ENCODE results near the gene GABBR2. TPM values are rescaled to one million over a fixed set of nuclear protein-coding genes. Genes with fewer than 3 reads are reported as not detected.
A peak's percentile ranks its signal among the peaks of the same experiment; 100 is the strongest.

Gene GABBR2
- total RNA-seq, 1 experiment from 2014 or later: 0.91 TPM

- no peak for DNase-seq (ENCODE audit: low spot score)
Measured at GRCh38 chr9:98721643-98722042, 12.9 kb upstream of the GABBR2 start.

DNA sequence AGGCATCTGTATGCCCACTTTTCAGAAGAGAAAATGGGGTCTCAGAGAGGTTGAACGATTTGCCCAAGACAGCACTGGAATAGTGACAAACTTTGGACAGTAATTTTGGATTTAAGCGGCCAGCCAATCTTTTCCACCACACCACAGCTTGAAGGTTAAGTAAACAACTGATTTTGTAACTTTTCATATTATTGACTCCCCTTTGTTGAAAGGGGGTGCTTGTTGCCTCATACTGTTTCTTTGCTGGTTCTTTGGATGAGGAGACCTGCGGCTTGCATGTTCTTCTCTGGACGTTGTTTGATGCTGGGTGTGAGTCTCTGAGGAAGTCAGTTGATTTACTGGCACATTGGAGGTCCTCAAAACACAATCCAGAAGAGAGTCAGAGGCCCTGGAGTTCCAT is 11.7 kb upstream of the GABBR2 start:
- no peak for DNase-seq (ENCODE audit: low spot score)

DNA sequence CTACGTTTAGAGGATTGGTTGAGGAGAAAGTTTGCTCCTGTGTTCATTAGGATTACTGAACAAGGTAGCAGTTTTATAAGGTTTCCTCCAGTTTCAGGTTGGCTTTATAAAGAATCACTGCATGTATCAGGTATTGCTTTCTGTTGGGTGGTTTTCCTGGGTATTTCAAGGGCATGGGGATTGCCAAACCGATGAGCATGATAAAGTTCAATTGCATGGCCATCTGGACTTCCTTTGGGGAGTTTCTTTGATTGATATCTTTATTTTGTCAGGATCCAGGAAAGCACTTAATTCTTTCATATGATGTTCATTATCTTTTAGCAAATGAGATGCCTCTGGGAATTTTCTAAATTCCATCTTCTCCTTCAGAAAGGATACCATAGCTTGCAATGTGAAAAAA is 10.3 kb upstream of the GABBR2 start:
- no peak for DNase-seq (ENCODE audit: low spot score)

- DNase-seq (ENCODE audit: low spot score): no peak
Measured at GRCh38 chr9:98714833-98715232, 6.1 kb upstream of the GABBR2 start.

DNA sequence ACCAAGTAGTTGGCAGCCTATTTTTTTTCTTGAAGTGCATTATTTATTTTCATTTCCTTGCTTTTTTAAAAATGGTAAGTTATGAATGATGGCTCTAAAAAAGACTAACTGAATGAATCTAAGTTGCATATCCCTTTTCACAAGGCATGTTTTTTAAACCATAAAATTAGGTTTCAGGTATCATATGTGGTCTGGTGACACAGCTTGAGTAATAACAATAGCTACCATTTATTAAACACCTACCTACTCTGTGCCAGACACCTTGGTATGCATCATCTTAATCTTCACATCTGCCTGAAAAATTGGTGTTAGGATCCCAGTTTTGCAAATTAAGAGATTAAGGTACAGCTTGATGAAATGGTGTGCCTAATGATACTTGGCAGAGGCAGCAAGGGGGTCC is 4.3 kb upstream of the GABBR2 start:
- no peak for DNase-seq (ENCODE audit: low spot score)

DNA sequence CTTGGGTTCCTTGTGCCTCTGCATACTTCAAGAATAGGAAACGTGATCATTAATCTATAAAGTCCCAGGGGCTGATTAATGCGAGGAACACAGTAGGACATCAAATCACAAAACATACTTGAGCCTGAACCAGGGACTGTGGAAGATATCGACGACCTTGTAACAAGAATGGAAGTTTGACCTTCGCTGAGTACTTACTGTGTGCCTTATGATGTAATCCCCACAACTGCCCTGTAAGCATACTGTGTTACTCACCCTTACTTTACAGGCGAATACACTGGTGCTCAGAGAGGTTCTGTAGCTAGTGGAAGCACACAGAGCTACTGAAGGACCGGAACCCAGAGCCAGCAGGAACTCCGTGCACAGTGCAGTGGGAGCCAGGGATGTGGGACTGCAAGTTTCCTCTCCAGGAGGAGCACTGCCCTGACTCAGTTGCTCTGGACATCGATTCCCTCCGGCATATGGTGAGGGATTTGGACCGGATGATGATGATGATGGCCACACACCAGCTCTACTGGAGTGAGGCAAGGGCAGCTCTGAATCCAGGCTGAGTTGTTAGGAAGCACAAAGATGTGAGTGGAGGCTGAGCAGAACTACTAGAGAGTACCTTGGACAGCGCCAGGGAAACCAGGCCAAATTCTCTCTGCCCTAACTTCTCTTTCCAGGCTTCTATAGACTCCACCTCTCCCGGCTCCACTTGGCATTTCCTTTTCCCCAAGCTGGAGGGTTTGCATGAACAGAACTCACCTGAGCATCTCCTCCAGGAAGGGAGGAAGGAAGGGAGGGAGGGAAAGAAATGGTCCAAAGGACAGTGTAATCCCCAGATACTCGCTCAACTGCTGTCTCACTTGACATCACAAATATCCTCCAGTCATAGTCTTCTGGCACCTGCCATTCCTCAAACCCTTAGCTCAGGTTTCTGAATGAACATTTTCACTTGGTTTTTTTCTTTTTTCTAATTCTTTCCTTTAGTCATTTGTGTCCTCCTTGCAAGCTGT is 1.5 kb upstream of the GABBR2 start:
- DNase-seq (ENCODE audit: low spot score): peak; percentile 36

DNA sequence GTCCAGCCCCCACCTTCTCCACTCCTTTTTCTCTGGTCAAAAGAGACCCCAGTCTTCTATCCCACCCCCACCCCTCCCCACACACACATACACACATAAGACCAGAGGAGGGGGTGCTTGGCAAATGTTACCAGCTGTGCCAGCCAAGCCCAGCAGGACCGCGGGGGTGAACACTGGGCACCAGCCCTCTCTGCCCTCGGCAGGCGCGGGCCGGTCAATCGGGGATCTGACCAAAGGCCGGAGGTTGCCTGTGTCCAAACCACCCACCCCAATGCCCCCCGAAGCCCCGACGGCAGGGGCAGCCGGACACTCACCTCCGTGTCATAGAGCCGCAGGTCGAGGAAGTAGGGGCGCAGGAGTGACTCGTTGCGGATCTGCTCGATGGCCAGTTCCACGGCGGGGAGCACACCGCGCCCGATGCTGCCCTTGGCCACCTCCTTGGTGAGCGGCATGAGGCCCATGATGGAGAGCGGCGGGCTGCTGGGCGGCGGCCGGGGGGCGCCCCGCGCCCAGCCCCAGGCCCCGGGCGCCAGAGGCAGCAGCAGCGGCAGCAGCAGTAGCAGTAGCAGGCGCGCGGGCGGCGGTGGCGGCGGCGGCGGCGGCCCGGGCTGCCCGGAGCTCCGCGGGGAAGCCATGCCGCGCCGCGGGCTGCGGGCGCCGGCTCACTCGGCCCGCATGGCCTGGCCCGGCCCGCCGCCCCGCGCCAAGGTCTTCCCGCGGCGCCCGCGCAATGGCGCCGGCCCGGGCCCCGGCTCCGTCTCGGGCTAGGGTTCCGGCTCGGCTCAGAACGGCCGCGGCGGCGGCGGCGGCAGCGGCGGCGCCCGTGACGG is 417 bp downstream of the GABBR2 start:
- DNase-seq (ENCODE audit: low spot score): no peak

DNA sequence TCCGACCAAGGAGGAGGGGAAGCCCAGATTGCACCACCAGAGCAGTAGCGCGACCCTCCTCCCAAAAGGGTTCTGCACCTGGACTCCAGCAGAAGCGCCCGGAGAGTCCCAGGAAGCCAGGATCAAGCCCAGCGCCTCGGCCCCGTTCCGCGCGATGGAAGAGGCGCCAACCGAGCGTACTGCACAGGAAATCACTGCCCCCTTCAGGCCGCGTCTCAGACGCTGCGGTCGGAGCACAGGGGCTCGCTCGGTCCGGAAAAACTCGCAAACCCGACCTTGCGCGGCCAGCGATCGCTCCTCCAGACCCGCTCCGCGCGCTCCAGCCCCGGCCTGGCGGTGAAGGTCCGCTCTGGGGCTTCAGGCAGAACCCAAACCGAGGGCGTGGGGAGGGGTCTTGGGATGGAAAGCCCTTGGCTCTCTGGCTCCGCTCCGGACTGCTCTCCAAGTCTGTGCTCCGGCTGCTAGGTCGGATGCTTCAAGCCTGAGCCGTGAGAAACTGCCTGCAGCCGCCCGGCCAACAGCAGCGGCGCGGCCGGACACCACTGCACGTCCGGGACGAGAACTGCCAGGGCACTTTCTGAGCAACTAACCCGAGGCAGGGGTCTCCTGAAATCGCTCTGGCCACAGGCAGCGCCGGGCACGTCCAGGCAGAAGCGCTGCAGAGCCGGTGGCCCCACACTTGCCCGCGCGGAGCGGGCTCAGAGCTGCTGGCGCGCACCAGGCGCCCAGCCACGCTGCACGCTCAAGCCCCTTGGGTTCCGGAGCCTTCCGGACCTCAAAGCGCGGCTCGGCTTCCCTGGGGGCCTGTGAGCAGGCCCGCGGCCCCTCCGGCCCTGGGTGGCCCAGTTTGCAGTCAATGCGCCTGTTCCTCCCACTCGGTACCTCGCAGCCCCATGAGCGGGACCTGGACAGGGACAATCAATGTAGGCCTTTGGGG is 1.3 kb downstream of the GABBR2 start:
- DNase-seq (ENCODE audit: low spot score): peak; percentile 19

DNA sequence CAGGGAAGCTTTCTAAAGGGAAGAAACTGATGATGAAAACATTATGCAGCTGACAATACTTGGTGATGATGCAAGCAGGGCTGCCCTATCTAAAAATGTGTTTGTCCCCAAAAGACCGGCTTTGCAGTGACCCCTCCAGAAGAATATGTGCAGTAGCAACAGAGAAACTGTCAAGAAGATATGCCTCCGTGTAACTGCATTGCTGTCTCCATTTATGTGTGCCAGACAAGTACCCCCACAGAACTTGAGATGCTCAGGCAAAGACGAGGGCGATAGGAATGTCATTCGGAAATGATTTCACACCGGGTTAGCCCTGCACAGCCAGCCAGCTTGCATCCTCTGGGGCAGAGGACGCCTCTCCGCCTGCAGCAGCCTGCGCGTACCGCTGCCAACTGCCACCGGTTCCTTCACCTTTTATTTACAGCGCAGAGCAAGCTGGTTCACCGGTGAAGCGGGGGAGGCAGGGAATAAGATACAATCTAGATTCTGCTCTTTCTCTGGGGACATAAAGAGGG is 2.0 kb downstream of the GABBR2 start:
- DNase-seq (ENCODE audit: low spot score): no peak

- DNase-seq (ENCODE audit: low spot score): no peak
Measured at GRCh38 chr9:98702835-98703380, 5.8 kb downstream of the GABBR2 start.

DNA sequence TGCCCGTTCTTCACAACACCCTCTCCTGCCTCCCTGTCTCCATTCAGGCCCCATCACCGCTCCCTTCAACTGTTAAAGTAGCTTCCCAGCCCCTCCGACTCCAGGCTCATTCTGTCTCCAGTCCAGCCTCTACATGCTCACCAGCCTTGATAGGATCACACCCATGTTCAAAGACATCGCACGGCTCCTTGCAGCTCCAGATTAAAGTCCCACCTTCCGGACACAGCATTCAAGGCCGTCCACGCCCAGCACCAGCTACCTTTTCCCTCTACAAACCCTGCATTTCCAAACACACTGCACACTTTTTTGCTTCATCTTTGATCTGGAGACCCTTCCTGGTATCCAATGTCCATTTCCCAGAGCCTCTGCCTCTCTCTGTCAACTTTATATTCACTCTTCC is 6.4 kb downstream of the GABBR2 start:
- no peak for DNase-seq (ENCODE audit: low spot score)

- DNase-seq (ENCODE audit: low spot score): no peak
Measured at GRCh38 chr9:98701576-98701975, 7.2 kb downstream of the GABBR2 start.

DNA sequence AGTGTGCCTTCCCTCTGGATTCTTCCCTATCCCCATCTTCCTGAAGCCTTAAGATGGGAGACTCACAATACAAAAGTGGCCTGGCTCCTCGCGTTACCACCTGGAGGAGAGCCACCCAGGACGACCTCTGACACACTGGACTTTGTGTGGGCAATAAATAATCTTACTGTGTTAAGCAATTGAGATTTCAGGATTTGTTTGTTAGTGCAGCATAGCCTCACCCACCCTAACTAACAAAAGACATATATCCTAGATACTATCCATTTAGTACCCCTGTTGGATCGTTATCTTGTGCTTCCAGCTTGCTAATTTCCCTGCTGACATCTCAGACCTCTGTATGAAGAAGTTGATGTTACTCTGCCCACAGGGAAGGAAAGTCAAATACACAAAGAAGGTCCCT is 7.9 kb downstream of the GABBR2 start:
- DNase-seq (ENCODE audit: low spot score): no peak

DNA sequence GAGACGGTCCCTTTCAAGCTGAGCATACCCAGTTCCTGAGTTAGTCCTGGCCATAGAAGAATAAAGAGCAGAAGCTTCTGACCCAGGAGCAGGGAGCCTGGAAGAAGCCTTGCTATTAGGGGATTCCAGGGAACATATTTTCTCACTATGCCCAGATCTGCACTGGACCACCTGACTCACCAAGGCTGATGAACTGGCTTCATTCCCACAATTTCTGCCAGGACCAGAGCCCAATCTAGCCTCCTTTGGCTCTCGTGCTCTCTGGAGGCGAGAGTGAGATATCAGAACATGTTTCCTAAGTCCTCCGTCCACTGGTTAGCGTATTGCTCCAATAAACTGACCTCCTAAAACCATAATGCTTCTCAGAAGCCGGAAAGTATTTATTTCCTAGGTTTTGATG is 9.9 kb downstream of the GABBR2 start:
- no peak for DNase-seq (ENCODE audit: low spot score)

DNA sequence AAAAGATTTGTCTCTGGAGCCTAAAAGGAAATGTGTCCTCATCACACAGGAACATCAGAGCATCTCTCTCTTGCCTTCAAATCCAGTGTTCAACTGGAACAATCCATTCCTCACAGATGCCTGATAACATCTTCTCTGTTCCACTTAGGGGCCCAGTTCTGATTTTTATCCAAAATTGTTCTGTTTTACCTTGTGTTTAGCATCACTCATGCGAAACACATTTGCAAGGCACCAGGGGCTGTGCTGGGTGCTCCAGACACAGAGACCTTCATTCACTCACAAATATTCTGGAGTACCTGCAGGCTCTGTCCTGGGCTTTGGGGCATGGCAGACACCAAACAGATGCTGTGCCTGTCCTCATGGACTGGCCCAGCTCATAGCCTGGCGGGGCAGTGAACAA is 13.8 kb downstream of the GABBR2 start:
- DNase-seq (ENCODE audit: low spot score): no peak

DNA sequence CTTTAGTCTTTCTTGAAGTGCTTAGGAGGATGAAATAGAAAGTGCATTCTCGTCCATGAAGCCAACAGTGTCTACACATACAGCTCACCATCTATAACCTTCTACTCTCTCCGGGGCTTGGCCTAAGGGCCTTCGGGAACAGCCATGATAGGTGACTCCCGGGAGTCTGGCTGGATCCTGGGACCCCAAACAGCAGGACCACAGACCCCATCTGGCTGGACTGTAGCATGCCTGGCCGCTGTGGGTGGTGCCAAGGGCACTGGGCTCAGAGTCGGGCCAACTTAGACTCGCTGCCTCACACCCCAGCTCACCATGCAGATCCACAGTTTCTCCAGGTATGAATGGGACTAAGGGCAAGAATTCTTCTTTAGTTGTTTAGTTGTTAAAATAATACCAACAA is 16.3 kb downstream of the GABBR2 start:
- no peak for DNase-seq (ENCODE audit: low spot score)

DNA sequence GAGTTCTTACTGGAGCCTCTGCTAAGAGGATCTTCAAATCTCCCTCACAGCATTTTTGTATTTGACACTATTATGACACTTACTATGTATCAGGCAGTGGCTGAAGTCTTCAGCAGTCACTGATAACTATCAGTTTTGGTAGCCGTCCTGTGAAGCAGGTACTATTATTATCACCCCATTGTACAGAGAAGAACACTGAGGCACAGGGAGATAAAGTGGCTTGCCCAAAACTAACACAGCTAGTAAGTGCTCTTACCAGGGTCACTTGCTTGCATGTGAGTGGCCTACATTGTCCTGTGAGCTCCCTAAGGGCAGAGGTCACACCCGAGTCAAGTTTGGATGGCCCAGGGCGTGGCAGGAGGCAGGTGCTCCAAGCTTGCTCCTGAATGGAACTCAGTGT is 16.8 kb downstream of the GABBR2 start:
- no peak for DNase-seq (ENCODE audit: low spot score)

DNA sequence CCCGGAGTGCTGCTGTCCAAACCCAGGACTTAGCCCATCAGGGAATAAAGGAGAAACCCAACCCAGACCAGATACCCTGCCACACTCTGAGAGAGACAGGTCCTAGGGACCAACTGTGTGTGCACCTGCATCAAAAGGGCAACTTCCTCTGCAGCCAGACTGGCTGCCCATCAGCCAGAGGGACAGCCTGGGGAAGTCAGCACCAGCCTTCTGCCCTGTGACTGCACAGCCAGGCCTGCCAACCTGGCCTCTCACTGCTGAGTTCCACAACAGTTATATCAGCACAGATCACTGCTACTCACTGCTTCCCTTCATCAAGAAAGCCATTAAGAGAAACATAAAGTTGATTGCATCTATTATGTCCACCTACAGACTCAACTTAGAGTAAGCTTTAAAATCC is 18.0 kb downstream of the GABBR2 start:
- DNase-seq (ENCODE audit: low spot score): no peak

DNA sequence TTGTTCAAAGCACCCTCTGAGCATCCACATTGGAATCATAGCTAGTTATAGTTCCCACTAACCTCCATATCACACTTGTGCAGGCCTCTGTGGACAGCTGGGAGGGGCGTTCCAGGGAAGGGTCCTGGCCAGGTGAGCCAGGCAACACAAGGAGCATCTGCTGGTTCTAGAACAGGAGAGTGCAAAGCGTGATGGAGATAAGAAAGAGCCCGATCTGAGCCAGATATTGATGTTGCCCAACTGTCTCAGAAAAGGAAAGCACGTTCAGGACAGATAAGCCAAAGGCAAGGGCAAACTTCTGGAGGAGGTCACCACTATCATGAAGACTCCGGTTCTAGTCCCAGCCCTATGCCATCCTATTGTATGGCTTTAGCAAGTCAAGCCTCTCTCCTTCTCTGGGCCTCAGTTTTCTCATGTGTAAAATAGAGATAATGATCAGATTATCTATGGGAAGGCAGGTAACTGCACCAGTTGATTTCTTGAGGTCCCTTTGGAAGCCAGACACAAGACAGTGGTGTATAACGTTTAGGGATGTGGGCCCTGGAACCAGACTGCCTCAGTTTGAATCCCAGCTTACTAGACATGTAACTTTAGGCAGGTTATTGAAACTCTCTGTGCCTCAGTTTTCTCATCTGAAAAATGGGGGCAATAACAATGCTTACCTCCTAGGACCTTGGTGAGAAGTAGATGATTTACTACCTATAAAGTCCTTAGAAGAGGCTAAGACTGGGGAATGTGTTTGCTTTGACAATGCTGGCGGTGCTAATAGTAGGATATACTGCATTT is 19.8 kb downstream of the GABBR2 start:
- no peak for DNase-seq (ENCODE audit: low spot score)

GRCh38 chr9:98687911-98688310 is 20.8 kb downstream of the GABBR2 start:
- DNase-seq (ENCODE audit: low spot score): no peak

All from H4 (cell line).